H1 (cell line): Measurements from ENCODE around the gene COPZ2. TPM values are rescaled to one million over a fixed set of nuclear protein-coding genes. Genes with fewer than 3 reads are reported as not detected.

Experiments used
- CHD1 ChIP-seq: IDR thresholded peaks from 2 replicates; pipeline ENCODE4 v1.6.1; 2012; ENCODE audit warnings: low read depth, low read length, improper control_type of control experiment
- EZH2 ChIP-seq: fragments of 200-600 bp; sonication (generic); IDR thresholded peaks from 2 replicates; pipeline ENCODE4 v1.7.1; 2012; ENCODE audit warnings: low read depth, mild to moderate bottlenecking, moderate library complexity, low read length, inconsistent platforms; ENCODE audit not compliant: severe bottlenecking
- HDAC2 ChIP-seq, 2 experiments: fragments of 300-600 bp in 1 of 2; sonication (generic) in 1 of 2; IDR thresholded peaks; 2 replicates each; pipeline ENCODE4 v1.6.1; 2011 to 2012; ENCODE audit warnings: low read depth in 2 of 2, low read length in 2 of 2, mild to moderate bottlenecking in 2 of 2, moderate library complexity in 2 of 2, borderline replicate concordance in 1 of 2, inconsistent platforms in 1 of 2
- SUZ12 ChIP-seq: fragments of 200-600 bp; sonication (generic); IDR thresholded peaks from 2 replicates; pipeline ENCODE4 v1.6.1; 2012; ENCODE audit warnings: mild to moderate bottlenecking, inconsistent platforms, low read length, moderate library complexity, mixed read lengths
- polyA plus RNA-seq, 7 experiments: library from polyadenylated mRNA; depleted of rRNA in 3 of 7; stranded (reverse) in 5 of 7; unstranded in 2 of 7; fragments of >200 nt in 5 of 7; fragments of 200-250 nt in 2 of 7; gene quantifications; 1 replicate in 5 of 7; 2 replicates in 1 of 7; 4 replicates in 1 of 7; pipeline versions ENCODE4 v1.2.1 to v1.2.3, GENCODE V29; 2011 to 2013; ENCODE audit warnings: missing spikeins in 2 of 7, mixed read lengths in 2 of 7
- total RNA-seq: library from RNA; stranded (reverse); fragmentation: NEBNext Ultra II Directional; extraction: Animal tissue kit (Norgen Biotek cat#: 25700); gene quantifications from 2 replicates; pipeline ENCODE4 v1.2.1, GENCODE V29; 2021

Gene COPZ2
- total and polyA plus RNA-seq, 2 of the 8 experiments (the other 6 are each of a cell fraction or from before 2014, with no cell fraction given), result 0.24 TPM; not detected in 1

GRCh38 chr17:47993031-47993564 is 44.5 kb downstream of the COPZ2 start (continued):
- TF ChIP-seq HDAC2 (IDR thresholded peaks at IDR 0.05; ENCODE audit: borderline replicate concordance in 1 of 2, low read depth in 2 of 2, low read length in 2 of 2) (no peak), SUZ12 (no peak), EZH2 (no peak), CHD1 (no peak)
